GDM1 (cell line): ENCODE results near the gene PLS1.

ENCODE experiments used
- DNase-seq: peaks from one replicate; lab custom pipeline; 2025; lab: John Stamatoyannopoulos, UW

The PLS1 gene

DNA sequence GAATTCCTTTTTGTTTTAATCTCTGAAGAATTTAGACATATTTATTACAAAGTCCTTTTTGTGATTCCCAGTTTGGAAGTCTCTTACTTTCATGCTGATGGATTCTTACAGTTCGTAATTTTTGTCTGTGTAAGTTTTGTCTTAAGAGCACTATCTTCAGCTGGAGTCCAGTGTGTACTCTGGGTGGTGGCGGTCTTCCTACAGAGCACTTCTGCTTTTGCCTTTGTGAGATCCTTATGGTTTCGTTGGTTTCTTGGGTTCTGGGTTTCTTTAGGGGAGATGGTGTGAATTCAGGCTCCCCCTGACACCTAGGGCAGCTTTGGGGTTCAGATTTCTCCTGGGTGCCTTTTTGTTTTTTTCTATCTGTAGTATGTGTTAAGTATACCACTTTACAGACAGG is 45.3 kb downstream of the PLS1 start:
- DNase-seq = no peak

- no peak for DNase-seq
These were observed 46.8 kb downstream of the PLS1 start for GRCh38 chr3:142642956-142643355.

- DNase-seq = no peak
These were observed 48.3 kb downstream of the PLS1 start for GRCh38 chr3:142644502-142644901.

- DNase-seq = no peak
These were observed 49.1 kb downstream of the PLS1 start for GRCh38 chr3:142645236-142645793.

DNA sequence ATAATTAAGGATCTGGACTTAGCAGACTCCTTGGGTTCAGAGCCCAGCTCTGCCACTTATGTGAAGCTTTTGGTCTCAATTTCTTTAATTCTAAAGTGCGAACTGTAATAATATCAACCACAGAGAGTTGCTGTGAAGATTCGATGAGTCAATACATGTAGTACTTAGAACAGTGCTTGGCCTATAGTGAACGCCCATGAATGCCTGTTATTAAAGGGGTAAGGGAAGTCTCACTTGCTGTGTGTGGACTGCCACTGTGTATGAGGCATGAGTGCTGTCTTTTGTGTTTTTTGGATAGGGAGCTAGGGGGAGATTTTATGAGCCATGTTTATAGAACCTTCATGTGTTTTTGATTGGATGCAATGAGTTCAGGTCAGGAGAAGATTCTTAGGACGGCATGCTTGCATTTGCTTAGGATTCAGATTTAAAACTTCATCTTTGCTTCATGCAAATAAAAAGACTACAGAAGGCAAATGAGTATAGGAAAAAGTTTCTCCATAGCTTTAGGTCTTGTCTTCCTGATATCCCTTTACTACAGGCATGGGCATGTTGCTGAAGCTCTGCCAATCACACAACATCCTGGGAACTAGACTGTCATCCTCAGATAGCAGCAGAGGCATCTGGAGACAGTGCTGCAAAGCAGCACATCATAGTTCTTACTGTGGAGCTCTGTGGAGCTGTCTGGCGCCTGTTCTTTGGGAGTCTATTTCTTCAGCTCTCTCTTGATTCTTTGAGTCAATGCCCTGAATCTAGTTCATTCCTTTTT is 50.0 kb downstream of the PLS1 start:
- no peak for DNase-seq

DNA sequence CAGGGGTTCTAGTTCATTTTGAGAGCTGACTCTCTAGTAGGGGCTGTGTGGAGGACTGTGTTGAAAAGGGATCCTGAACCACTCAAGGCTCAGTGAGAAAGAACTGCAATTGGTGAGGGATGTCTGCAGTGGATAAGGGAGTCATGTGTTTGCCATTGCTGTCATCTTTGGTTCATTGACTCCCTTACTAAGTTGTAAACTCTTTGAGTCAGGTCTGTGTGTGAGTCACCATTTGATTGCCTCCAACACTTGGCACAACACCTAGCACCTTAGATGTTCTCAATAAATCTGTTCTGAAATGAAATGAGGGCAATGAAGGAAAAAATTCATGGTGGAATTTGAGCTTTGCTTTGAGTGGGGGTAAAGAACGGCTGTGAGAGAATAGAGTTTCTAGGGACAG is 51.7 kb downstream of the PLS1 start:
- DNase-seq = no peak

- no peak for DNase-seq
These were observed 52.8 kb downstream of the PLS1 start for GRCh38 chr3:142648950-142649349.

DNA sequence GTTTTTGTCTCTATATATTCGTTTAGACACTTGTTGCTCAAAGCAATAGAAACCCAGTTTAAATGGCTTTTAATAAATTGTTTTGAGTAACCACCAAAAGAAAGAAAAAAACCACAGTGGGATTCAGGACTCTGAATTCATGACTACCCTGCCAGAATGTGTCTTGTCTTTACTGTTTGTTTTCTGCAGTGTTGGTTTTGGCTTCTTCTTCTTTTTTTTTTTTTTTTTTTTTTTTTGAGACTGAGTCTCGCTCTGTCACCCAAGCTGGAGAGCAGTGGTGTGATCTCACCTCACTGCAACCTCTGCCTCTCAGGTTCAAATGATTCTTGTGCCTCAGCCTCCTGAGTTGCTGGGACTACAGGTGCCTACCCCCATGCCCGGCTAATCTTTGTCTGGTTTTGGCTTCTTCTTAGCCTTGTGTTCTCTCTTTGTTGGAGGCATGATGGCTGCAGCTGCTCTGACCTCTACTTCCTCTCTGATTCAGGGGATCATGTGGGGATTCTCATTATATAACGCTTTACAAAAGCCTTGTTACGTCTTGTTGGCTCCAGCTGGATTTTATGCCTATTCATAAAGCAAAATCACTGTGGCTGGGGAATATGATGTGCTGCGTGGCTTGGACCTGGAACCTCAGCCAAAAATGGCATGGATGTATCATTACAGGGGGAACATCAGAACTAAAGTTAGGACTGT is 54.0 kb downstream of the PLS1 start:
- no peak for DNase-seq

- no peak for DNase-seq
These were observed 55.5 kb downstream of the PLS1 start for GRCh38 chr3:142651711-142652110.

DNA sequence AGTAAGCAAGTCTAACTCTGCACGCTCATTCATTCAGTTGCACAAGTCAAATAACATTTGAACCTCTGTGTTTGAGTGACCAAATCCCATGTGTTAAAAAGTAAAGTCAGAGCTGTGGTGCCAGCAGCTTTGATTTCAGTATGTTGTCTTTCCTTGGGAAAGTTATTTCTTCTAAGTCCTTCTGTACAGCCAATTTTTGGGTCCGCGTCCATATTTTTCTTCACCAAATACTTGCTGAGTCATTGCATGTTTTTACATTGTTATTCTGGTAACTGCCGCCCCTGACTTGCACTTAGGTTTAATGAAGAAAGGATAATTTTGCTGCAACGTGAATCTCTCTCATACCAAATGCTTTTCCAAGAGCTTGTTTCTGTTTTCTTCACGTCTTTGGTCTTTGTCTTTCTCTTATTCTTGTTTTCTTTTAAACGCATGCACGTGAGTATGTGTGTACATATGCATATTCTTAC is 56.7 kb downstream of the PLS1 start:
- DNase-seq = no peak

GRCh38 chr3:142656575-142656974 is 60.4 kb downstream of the PLS1 start:
- no peak for DNase-seq

- no peak for DNase-seq
These were observed 60.8 kb downstream of the PLS1 start for GRCh38 chr3:142657033-142657432.

- DNase-seq = no peak
These were observed 64.2 kb downstream of the PLS1 start for GRCh38 chr3:142660383-142660782.

GRCh38 chr3:142660893-142661292 is 64.7 kb downstream of the PLS1 start:
- no peak for DNase-seq

GRCh38 chr3:142663865-142664264 is 67.7 kb downstream of the PLS1 start:
- DNase-seq = no peak

DNA sequence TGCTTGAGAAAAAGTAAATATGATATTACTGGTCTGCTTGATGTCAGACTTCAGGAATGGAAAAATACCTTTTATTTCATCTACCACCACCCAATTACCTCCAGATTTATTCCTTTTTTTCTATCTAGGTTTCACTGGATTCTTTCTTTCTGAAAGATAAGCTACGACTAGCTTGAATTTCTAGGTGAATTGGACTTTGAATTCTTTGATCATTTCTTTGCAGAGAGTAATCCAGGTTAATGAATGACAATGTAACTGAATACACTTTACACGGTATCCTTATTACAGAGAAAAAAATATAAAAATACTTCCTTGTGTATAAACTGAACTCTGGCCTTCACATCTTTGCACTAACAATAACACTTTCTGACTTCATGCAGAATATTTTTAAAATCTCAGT is 68.1 kb downstream of the PLS1 start:
- DNase-seq = no peak

- DNase-seq = no peak
These were observed 68.6 kb downstream of the PLS1 start for GRCh38 chr3:142664819-142665218.

DNA sequence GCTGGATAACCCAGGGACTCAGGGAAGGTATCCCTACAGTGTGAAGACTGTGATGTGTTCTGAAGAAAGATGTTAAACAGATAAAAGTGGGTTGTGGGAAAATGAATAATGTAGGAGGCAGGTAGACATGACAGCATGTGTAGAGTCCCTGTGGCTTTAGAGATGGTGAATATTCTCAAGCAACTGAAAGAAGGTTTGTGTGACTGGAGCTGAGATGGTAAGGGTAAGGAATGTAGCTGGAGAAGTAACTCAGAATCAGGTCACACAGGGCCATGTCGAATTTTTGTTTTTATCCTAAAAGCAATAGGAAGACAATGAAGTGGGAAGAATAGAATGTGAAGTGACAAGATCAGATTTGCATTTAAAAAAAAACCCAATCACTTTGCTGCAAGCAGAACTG is 73.9 kb downstream of the PLS1 start:
- DNase-seq = no peak

DNA sequence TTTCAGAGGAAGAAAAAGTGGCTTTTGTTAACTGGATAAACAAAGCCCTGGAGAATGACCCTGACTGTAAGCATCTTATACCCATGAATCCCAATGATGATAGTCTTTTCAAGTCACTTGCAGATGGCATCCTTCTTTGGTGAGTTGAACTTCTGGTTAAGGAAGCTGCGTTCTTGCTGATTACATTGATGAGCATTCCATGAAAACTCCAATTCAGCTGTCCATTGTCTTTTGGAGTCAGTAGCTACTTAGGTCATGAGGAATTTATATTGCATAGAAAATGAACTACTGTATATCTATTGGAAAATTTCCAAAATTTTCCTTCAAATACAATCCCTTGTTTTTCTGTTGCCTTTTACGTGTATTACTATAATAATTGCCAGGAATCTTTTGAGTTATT is 80.0 kb downstream of the PLS1 start:
- DNase-seq = no peak

- DNase-seq = no peak
These were observed 84.5 kb downstream of the PLS1 start for GRCh38 chr3:142680710-142681109.

DNA sequence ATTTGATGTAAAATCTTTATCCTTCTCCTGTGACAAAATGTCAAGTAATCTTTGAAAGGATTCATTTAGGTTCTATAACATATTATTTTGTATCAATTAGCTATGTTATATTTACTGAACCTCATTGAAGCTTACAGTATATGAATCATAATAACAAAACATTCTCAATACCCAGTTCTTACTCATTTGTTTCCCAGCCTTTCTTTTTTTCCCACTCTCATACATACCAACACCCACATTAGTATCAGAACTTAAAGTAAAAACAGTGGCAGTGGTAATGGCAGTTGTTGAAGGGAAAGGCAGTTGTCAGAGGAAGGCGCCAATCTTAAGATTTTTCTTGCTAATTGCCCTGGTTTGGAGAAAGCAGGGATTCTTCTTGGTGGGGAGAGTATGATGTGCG is 94.4 kb downstream of the PLS1 start:
- DNase-seq = no peak

DNA sequence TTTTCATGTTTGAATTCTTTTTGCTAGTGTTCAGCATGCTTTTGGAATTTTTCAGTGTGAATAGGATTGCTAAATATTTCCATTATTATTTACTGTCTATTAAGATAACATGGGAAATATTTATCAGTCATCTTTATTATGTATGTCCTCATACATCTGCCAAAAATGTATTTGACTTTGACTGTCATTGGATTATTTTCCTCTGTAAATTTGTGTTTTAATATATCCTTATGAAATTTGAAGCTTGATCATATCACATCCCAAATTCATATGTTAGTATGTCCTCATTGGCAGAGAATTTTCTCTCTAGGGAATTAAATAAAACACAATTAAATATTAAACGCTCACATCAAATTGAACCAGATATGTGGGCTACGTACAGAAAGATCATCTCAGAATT is 95.3 kb downstream of the PLS1 start:
- DNase-seq = no peak

DNA sequence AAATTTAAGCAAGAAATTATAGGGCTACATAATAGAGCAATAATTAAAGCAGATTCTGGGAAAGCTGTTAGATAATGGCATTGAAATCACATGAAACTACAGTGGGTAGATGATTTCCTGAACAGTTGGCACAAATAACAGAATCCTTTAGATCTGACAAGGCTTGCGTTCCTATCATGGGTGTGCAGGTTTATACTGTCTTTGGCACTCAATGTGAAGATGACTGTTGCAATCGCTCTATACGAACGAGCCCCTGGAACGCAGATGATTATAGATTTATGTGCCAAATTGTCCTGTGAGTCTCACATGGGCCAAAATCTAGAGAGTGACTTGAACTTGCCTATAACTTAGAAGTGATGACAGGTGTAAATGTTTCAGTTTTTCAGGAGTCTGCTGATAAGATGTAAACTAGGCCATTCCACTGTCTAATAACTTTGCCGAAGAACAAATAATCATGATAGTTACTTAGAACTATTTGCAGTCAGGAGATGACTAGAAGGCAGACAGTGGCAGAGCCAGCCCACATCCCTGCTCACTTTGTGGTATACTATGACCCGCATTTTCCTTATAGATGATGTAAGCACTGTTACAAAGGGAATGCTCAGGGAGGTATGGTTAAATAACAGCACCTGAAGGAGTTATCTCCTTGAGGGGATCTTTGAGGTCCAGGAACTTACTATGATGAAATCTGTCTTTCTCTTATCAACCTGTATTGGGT is 97.1 kb downstream of the PLS1 start:
- no peak for DNase-seq
